Endothelial cell of umbilical vein (primary cell): Measurements from ENCODE around the gene DCAF17.

Experiments used
- CTCF ChIP-seq, 2 donors: IDR thresholded peaks; 1 replicate in 1 of 2; 2 replicates in 1 of 2; pipeline ENCODE4 v1.5.1; 2011; ENCODE audit warnings: low read length in 2 of 2, mild to moderate bottlenecking in 2 of 2, moderate library complexity in 2 of 2, control low read depth in 1 of 2, inconsistent platforms in 1 of 2, low read depth in 1 of 2; ENCODE audit not compliant: insufficient read depth in 1 of 2; ENCODE audit errors: extremely low read depth in 1 of 2
- POLR2A ChIP-seq: IDR thresholded peaks from 2 replicates; pipeline ENCODE4 v1.6.1; 2012; ENCODE audit warnings: low read depth, mild to moderate bottlenecking, control low read depth, low read length

DNA sequence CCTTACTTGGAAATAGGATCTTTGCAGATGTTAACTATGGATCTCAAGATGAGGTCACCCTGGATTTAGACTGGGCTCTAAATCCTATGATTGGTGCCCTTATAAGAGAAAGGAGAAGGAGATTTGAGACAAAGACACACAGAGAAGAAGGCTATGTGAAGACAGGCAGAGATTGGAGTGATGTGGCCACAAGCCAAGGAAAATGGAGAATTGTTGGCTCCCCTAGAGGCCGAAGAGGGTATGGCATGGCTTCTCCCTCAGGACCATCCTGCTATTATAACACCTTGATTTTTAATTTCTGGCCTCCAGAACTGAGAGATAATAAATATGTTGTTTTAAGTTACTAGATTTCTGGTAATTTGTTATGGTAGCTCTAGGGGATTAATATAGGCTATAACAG lies 95.9 kb downstream of the DCAF17 start:
- TF ChIP-seq POLR2A (no peak), CTCF (IDR thresholded peaks at IDR 0.05; ENCODE audit: extremely low read depth in 1 of 2, insufficient read depth in 1 of 2, low read depth in 1 of 2, low read length in 2 of 2) (peak; percentile 51 to 55)
